Activated naive CD4-positive, alpha-beta T cell treated with anti-CD3 and anti-CD28 coated beads, Interleukin-2, amount 10 ng/mL, durations not matched to agents 7 days and 5 days (primary cell): ENCODE data around the gene NRARP.
"Not testable (repeated sequence)": the region's sequence is repeated elsewhere in the genome, so short reads cannot be mapped to it uniquely, and the experiment has no call there.

Experiments
- CTCF ChIA-PET: fragments of 350-600 bp; sonication (Branson Sonifier 250); formaldehyde crosslinking; loops from one replicate; lab custom pipeline; 2021; ENCODE audit warnings: antibody characterized with exemption; lab: Charles Lee
- DNase-seq: peaks from one replicate; pipeline ENCODE4 v3.0.0-alpha.2; 2020
- H3K27ac Mint-ChIP-seq: one replicate; pipeline ENCODE4 v1.8.0; 2021; ENCODE audit warnings: mild to moderate bottlenecking, moderate library complexity, mixed read lengths
- H3K27me3 Mint-ChIP-seq: one replicate; pipeline ENCODE4 v1.8.0; 2021; ENCODE audit warnings: mild to moderate bottlenecking, mixed read lengths
- H3K36me3 Mint-ChIP-seq: one replicate; pipeline ENCODE4 v1.8.0; 2021; ENCODE audit warnings: mixed read lengths
- H3K4me1 Mint-ChIP-seq: one replicate; pipeline ENCODE4 v1.8.0; 2021; ENCODE audit warnings: mixed read lengths
- H3K4me3 Mint-ChIP-seq: one replicate; pipeline ENCODE4 v1.8.0; 2021; ENCODE audit warnings: mild to moderate bottlenecking, moderate library complexity, mixed read lengths
- H3K9me3 Mint-ChIP-seq: one replicate; pipeline ENCODE4 v1.8.0; 2021; ENCODE audit warnings: mixed read lengths

NRARP gene

DNA sequence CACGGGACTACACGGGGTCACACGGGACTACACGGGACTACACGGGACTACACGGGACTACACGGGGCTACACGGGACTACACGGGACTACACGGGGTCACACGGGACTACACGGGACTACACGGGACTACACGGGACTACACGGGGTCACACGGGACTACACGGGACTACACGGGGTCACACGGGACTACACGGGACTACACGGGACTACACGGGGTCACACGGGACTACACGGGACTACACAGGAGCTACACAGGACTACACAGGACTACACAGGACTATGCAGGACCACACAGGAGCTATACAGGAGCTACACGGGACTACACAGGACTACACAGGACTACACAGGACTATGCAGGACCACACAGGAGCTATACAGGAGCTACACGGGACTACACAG is 27.5 kb upstream of the NRARP start:
- Mint-ChIP-seq H3K27me3 (peaks cover 12% of the 10 kb centered on the region), H3K9me3 (peaks cover 13% of the 10 kb centered on the region), H3K4me1 (peaks cover 19% of the 10 kb centered on the region)
- H3K36me3 Mint-ChIP-seq, DNase-seq, H3K27ac Mint-ChIP-seq, CTCF ChIA-PET, H3K4me3 Mint-ChIP-seq: not testable (repeated sequence)

DNA sequence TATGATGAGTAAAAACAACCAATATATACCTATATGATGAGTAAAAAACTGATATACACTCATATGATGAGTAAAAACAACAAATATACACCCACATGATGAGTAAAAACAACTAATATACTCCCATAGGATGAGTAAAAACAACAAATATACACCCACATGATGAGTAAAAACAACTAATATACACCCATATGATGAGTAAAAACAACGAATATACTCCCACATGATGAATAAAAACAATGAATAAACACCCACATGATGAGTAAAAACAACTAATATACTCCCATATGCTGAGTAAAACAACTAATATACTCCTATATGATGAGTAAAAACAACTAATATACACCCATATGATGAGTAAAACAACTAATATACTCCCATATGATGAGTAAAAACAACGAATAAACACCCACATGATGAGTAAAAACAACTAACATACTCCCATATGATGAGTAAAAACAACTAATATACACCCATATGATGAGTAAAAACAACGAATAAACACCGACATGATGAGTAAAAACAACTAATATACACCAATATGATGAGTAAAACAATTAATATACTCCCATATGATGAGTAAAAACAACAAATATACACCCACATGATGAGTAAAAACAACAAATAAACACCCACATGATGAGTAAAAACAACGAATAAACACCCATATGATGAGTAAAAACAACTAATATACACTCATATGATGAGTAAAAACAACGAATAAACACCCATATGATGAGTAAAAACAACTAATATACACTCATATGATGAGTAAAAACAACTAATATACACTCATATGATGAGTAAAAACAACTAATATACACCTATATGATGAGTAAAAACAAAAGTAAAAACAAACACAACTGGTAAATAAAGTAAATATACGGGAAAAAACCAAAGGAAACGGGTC is 25.8 kb upstream of the NRARP start:
- H3K27me3 Mint-ChIP-seq, result peaks cover 12% of the 10 kb centered on the region
- CTCF ChIA-PET, H3K36me3 Mint-ChIP-seq, H3K27ac Mint-ChIP-seq, DNase-seq, H3K4me3 Mint-ChIP-seq: not testable (repeated sequence)
- peaks cover 13% of the 10 kb centered on the region for H3K9me3 Mint-ChIP-seq
- peaks cover 19% of the 10 kb centered on the region for H3K4me1 Mint-ChIP-seq

DNA sequence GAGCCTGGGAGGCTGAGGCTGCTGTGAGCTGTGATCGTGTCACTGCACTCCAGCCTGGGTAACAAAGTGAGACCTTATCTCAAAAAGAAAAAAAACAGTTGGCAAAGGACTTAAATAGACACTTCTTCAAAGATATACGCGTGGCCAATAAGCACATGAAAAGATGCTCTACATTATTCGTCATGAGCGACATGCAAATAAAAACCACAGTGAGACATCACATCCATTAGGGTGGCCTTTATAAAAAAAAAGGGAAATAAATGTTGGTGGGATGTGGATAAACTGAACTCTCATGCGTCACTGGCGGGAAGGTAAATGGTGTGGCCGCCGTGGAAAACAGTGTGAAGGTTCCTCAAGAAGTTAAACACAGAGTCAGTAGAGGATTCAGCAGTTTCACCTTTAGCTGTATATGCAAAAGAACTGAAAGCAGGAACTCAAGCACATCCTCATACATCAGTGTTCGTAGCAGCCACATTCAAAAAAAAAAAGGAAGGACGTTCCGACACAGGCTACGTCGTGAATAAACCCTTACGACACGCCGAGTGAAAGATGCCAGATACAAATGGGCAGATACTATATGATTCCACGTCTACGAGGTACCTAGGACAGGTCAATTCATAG is 24.5 kb upstream of the NRARP start:
- no peak for DNase-seq
- Mint-ChIP-seq H3K4me1 (peaks cover 23% of the 10 kb centered on the region), H3K9me3 (peaks cover 9% of the 10 kb centered on the region), H3K27ac (peak overlapping the region; percentile 83), H3K27me3 (peaks cover 12% of the 10 kb centered on the region), H3K4me3 (peak overlapping the region; percentile 31), H3K36me3 (peaks cover 2% of the 10 kb centered on the region)
- CTCF ChIA-PET, result no interaction called here

DNA sequence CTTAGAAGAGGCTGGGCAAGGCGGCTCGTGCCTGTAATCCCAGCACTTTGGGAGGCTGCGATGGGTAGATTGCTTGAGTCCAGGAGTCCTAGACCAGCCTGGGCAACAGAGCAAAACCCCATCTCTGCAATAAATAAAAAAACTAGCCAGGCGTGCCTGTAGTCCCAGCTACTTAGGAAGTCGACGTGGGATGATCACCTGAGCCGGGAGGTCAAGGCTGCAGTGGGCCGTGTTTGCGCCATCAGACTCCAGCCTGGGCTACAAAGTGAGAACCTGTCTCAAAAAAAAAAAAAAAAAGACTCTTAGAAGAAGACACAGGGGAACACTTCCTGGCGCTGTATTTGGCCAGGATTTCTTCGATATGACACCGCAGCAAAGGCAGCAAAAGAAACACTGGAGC is 23.7 kb upstream of the NRARP start:
- DNase-seq, result no peak
- H3K36me3 Mint-ChIP-seq, result peaks cover 2% of the 10 kb centered on the region
- H3K4me3 Mint-ChIP-seq, result no peak overlapping the region
- CTCF ChIA-PET, result interaction anchor here (1.3 kb wide), 1 partner anchor 99 kb away, joined by 3 read pairs; no protein-coding TSS in a partner anchor
- peaks cover 12% of the 10 kb centered on the region for H3K27me3 Mint-ChIP-seq
- peaks cover 9% of the 10 kb centered on the region for H3K9me3 Mint-ChIP-seq
- H3K27ac Mint-ChIP-seq, result no peak overlapping the region
- H3K4me1 Mint-ChIP-seq, result peaks cover 23% of the 10 kb centered on the region

DNA sequence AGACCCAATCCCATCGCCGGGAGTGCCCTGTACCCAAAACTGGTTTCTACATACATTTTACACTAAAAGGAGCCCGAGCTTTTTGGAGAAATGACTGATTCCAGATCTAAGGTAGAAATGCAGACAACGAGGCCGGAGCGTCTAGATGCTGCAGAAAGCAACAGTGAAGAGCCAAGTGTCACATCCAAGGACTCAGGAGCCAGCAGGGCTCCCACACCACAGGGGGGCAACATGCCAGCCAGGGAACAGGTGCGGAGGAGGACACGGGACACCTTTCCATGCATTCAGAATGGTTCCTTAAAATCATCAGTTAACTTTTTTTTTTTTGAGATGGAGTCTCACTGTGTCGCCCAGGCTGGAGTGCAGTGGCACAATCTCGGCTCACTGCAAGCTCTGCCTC is 23.1 kb upstream of the NRARP start:
- peaks cover 6% of the 10 kb centered on the region for H3K9me3 Mint-ChIP-seq
- peaks cover 29% of the 10 kb centered on the region for H3K4me1 Mint-ChIP-seq
- H3K4me3 Mint-ChIP-seq, result no peak overlapping the region
- H3K27me3 Mint-ChIP-seq, result peaks cover 12% of the 10 kb centered on the region
- H3K36me3 Mint-ChIP-seq, result peaks cover 2% of the 10 kb centered on the region
- DNase-seq, result no peak
- CTCF ChIA-PET, result interaction anchor here (1.3 kb wide), 1 partner anchor 100 kb away, joined by 3 read pairs; no protein-coding TSS in a partner anchor
- no peak overlapping the region for H3K27ac Mint-ChIP-seq

DNA sequence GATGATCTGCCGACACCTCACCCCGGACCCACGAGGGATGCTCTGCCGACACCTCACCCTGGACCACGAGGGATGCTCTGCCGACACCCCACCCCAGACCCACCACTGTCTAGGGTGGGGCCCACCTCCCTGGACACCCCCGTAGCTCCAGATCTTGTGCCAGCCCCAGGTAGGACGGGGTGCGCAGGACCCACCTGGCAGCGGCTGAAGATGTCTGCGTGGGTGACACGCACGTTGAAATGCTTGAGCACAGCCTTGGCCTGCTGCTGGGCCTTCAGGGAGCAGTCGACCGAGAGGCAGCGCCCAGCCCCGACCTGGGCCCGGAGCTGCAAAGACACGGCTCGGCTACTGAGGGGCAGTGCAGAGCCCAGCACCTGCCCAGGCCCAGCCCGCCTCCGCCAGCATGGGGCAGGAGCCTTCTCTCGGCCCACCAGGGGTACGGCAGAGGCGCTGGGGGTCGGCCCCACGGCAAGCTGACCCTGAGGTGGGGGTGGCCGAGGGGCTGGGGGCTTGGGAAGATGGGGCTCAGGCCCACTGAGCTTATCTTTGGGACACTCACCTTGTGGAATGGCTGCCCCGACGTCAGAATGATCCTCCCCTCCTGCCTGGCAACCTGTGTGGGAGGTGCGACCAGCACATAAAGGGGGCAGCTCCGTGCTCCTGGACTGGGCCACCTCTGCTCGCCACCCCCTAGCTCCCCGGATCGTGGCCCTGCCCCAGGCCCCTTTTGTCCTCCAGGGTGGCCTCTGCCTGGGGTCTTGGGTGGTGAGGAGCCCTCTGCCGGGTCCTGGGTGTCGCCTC is 21.7 kb upstream of the NRARP start:
- H3K36me3 Mint-ChIP-seq, result peaks cover 2% of the 10 kb centered on the region
- H3K4me3 Mint-ChIP-seq, result no peak overlapping the region
- peaks cover 4% of the 10 kb centered on the region for H3K9me3 Mint-ChIP-seq
- CTCF ChIA-PET, result no interaction called here
- no peak for DNase-seq
- peaks cover 12% of the 10 kb centered on the region for H3K27me3 Mint-ChIP-seq
- peaks cover 35% of the 10 kb centered on the region for H3K4me1 Mint-ChIP-seq
- peak overlapping the region; percentile 52 for H3K27ac Mint-ChIP-seq

DNA sequence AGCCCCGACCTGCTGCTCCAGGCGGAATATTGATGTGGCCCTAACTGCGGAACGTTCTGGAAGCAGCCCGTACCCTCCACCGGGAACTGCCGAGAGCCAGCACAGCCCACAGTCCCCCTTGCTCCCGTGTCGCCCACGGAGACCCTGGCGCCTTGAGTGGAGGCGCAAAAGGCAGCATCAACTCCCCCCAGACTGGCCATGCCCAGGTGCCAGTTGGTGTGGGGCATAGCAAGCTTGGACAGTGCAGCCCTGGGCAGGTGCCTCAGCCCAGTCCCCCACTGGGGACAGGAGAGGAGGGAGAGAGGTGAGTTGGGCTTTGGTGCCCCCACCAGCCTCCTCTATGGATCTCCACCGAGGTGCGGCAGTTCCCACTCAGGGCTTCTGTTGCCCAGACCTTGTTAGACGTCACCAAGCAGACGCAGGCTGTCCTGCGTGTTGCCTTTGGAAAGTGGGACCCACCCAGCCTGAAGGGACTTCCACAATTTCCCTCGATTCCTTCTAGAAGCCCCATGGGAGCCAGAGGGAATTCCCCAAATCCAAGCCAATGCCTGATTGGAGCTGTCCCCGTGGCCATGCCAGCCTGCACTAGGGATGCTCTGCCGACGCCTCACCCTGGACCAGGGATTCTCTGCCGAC is 19.8 kb upstream of the NRARP start:
- no peak overlapping the region for H3K27ac Mint-ChIP-seq

DNA sequence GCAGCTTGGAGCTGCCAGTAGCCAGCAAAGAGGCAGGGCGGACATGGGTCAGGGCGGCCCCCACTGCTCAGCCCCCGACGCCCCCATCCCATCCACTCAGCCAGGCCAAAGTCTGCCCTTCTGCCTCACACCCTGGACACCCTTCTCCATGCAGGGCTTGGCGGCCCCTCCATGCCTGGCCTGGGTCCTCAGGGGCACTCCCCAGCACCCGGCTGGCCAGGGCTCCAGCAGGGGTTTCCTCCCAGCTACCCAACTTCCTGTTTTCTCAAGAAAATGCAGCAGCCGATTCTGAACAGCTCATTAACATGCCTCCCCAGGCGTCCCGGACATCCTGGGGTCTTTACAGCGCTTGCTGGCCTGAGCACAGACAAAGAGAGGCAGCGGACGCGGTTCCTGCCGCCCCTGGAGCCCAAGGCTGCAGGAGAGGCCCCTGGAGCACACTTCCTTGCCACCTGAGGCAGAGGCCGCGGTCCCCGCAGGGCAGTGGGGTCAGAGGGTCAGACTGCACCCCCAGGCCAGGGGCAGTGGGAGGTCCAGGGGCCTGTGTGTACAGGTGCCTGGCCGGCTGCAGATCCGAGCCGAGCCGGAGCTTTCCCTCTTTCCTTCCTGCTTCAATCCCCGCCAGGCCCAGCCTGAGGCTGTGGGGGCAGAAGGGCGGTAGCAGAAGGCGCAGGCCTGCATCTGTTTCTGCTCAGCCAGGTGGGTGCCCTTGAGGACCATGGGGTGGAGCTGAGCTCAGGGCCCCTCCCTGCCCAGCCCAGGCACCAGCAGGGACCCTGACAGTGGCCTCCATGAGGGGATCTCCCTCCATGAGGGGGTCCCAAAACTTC is 18.7 kb upstream of the NRARP start:
- Mint-ChIP-seq H3K36me3 (peaks cover 1% of the 10 kb centered on the region), H3K4me3 (peak overlapping the region; percentile 12), H3K27me3 (peaks cover 19% of the 10 kb centered on the region), H3K4me1 (peaks cover 19% of the 10 kb centered on the region), H3K9me3 (no peaks in the 10 kb centered on the region), H3K27ac (peak overlapping the region; percentile 85)
- CTCF ChIA-PET, result interaction anchor here (1.3 kb wide), 1 partner anchor 19 kb away, joined by 4 read pairs; the partner anchor contains the start of gene NRARP
- peak; percentile 65 for DNase-seq

More for the DNA sequence above, 19.8 kb upstream of the NRARP start:
- Mint-ChIP-seq H3K9me3 (no peaks in the 10 kb centered on the region), H3K4me3 (no peak overlapping the region), H3K36me3 (peaks cover 1% of the 10 kb centered on the region), H3K4me1 (peaks cover 30% of the 10 kb centered on the region), H3K27me3 (peaks cover 18% of the 10 kb centered on the region)
- CTCF ChIA-PET, result interaction anchor here (1.3 kb wide), 1 partner anchor 20 kb away, joined by 4 read pairs; the partner anchor contains the start of gene NRARP
- no peak for DNase-seq

DNA sequence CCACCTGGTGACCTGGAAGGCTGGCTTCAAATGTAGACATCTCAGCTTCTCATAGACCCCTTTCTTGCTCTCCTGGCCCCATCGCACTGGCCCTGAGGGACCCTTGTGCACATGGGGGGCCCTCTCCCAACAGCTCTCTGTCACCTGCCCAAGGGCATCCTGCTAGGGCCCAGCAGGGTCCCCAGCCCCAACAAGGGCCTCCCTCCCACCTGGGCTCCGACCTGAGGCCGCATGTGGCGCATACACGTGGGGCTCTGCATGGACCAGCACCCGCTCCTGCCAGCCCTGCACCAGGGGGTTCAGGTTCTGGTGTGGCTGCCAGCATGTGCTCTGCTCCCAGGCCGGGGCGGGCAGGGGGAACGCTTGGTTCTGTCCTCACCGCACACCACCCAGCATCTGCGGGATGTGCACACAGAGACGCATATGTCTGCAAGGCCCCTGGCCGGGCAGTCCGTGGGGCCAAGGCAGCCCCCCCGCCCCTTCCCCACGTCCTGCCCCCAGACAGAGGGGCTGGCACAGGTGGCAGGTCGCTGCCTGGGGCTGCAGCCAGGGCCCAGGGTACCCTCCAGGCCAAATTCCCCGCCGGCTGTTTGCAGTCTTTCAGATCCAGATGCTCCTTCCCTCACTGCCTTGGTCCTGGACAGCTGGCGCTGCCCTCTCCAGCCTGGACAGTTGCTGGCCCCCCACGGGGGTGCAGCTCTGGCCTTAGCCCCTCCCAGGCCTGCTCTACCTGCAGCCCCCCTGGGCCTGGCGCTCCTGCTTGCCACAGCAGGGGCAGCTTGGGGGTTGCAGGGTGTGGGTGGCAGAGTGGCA is 17.9 kb upstream of the NRARP start:
- CTCF ChIA-PET, result no interaction called here
- Mint-ChIP-seq H3K27me3 (peaks cover 25% of the 10 kb centered on the region), H3K27ac (peak overlapping the region; percentile 85), H3K36me3 (peaks cover 1% of the 10 kb centered on the region), H3K4me1 (peaks cover 16% of the 10 kb centered on the region), H3K9me3 (no peaks in the 10 kb centered on the region), H3K4me3 (no peak overlapping the region)
- peak; percentile 22 for DNase-seq

DNA sequence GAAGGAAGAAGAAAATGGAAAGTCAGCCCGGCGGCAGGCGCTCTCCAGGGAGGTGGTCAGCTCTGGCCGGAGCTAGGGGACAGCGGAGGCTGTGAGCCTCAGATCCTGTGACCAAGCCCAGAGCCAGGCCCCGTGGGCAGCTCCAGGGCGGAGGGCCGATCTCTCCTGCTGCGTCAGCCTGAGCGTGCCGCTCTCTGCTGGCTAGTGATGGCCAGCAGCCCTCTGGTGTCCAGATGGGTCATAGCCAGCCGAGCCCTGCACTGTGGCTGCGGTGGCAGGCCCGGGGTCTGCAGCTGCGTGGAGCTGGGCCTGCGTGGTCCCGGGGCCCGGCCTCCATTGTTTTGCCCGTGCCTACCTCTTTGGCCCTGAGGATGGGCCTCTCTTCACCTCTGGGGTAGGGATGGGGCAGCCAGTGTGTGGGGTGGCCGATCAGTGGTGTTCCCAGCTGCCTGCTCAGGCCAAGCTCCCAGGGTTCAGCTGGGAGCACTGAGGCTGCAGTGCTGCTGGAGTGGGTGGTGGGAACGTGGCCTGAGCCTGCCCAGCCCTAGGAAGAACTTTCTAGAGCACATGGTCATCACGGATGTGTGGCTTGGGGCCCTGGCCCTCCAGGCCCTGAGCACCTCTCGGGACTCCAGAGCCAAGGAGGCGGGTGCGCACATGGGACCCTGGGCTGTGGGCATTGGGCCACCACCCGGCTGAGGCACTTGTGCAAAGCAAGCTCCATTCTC is 17.1 kb upstream of the NRARP start:
- DNase-seq, result no peak
- Mint-ChIP-seq H3K27ac (no peak overlapping the region), H3K36me3 (peaks cover 1% of the 10 kb centered on the region), H3K4me3 (no peak overlapping the region), H3K4me1 (peaks cover 16% of the 10 kb centered on the region), H3K27me3 (peaks cover 32% of the 10 kb centered on the region), H3K9me3 (no peaks in the 10 kb centered on the region)
- CTCF ChIA-PET, result no interaction called here

DNA sequence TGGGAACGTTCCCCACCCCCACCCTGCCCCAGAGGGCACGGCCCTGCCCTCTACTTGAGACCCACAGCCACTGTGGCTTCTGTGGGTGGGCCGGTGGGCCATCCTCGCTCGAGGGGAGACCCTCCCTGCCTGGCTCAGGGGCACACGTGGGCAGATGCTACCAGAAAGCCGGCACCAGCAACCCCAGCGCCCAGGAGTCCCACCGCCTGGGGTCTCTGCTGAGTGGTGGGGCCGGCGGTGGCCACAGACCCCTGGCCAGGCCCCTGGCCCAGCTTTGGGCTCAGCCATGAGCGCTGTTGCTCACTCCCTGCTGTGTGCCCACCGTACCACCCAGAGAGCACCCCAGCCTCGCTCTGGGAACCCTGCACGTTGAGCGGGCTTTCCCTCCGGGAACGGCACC is 16.5 kb upstream of the NRARP start:
- Mint-ChIP-seq H3K9me3 (no peaks in the 10 kb centered on the region), H3K27me3 (peaks cover 36% of the 10 kb centered on the region), H3K4me1 (peaks cover 16% of the 10 kb centered on the region), H3K27ac (no peak overlapping the region), H3K4me3 (no peak overlapping the region), H3K36me3 (peaks cover 1% of the 10 kb centered on the region)
- no peak for DNase-seq
- CTCF ChIA-PET, result no interaction called here
